IMR-90 (cell line): ENCODE data around the gene GPC6. TPM values are rescaled to one million over a fixed set of nuclear protein-coding genes. Genes with fewer than 3 reads are reported as not detected.

Experiments
- ATAC-seq: fragments of 200-7000 bp; cut with Tn5 transposase; 2 replicates; pipeline ENCODE4 v1.9.1; 2020; ENCODE audit warnings: low read depth, mild to moderate bottlenecking, moderate library complexity
- BruUV-seq: library from RNA; stranded (reverse); fragments of 400-500 nt; replicated peaks from 2 replicates; lab custom pipeline; 2021; lab: Mats Ljungman, UMichigan
- CTCF ChIA-PET: fragments of 300-600 bp; formaldehyde crosslinking; extraction: SDS; loops from one replicate; lab custom pipeline; 2021; ENCODE audit warnings: antibody characterized with exemption; lab: Yijun Ruan, JAX
- POLR2A ChIA-PET: fragments of 300-600 bp; sonication (Branson Sonifier 250); formaldehyde crosslinking; loops from one replicate; lab custom pipeline; 2022; ENCODE audit warnings: antibody characterized with exemption; ENCODE audit not compliant: unreplicated experiment; lab: Charles Lee
- DNase-seq: peaks from one replicate; pipeline ENCODE4 v3.0.0; 2013
- H2AFZ ChIP-seq: replicated peaks from 2 replicates; pipeline ENCODE3; 2013; ENCODE audit warnings: low read length, mild to moderate bottlenecking; ENCODE audit not compliant: poor library complexity
- H2AK5ac ChIP-seq: 2 replicates; pipeline ENCODE4 v1.6.1; 2013; ENCODE audit warnings: low read depth, low read length, inconsistent platforms
- H2AK9ac ChIP-seq: replicated peaks from 2 replicates; pipeline ENCODE3; 2013; ENCODE audit warnings: mild to moderate bottlenecking, low read depth, low read length, moderate library complexity; ENCODE audit not compliant: poor library complexity
- H2BK120ac ChIP-seq: 2 replicates; pipeline ENCODE4 v1.6.1; 2013; ENCODE audit warnings: low read depth, low read length, inconsistent platforms
- H2BK15ac ChIP-seq: 3 replicates; pipeline ENCODE4 v1.6.1; 2013; ENCODE audit warnings: low read depth, low read length, inconsistent platforms
- H2BK20ac ChIP-seq: 2 replicates; pipeline ENCODE4 v1.6.1; 2013; ENCODE audit warnings: low read depth, mild to moderate bottlenecking, inconsistent platforms, low read length, moderate library complexity
- H2BK5ac ChIP-seq: 2 replicates; pipeline ENCODE4 v1.6.1; 2013; ENCODE audit warnings: mild to moderate bottlenecking, low read depth, low read length, inconsistent platforms; ENCODE audit not compliant: poor library complexity, severe bottlenecking
- H3K14ac ChIP-seq: replicated peaks from 2 replicates; pipeline ENCODE4 v1.6.1; 2013; ENCODE audit warnings: low read depth, low read length, inconsistent platforms
- H3K18ac ChIP-seq: 2 replicates; pipeline ENCODE4 v1.6.1; 2013; ENCODE audit warnings: low read depth, low read length, control low read depth
- H3K23ac ChIP-seq: 2 replicates; pipeline ENCODE4 v1.6.1; 2013; ENCODE audit warnings: low read depth, low read length, inconsistent platforms
- H3K27ac ChIP-seq: 2 replicates; pipeline ENCODE4 v1.5.1; 2013; ENCODE audit warnings: mild to moderate bottlenecking, control low read depth, low read length; ENCODE audit not compliant: insufficient read depth
- H3K27me3 ChIP-seq: 2 replicates; pipeline ENCODE4 v1.6.1; 2013; ENCODE audit warnings: low read length; ENCODE audit not compliant: control insufficient read depth, insufficient read depth
- H3K36me3 ChIP-seq: 2 replicates; pipeline ENCODE4 v1.6.1; 2013; ENCODE audit warnings: low read length, mixed read lengths; ENCODE audit not compliant: control insufficient read depth, insufficient read depth
- H3K4ac ChIP-seq: 2 replicates; pipeline ENCODE4 v1.6.1; 2013; ENCODE audit warnings: low read depth, low read length, inconsistent platforms
- H3K4me1 ChIP-seq: 2 replicates; pipeline ENCODE4 v1.6.1; 2013; ENCODE audit warnings: low read length, mixed read lengths; ENCODE audit not compliant: control insufficient read depth, insufficient read depth
- H3K4me2 ChIP-seq: 2 replicates; pipeline ENCODE4 v1.6.1; 2013; ENCODE audit warnings: low read depth, mild to moderate bottlenecking, control low read depth, low read length, moderate library complexity
- H3K4me3 ChIP-seq: 2 replicates; pipeline ENCODE4 v1.5.1; 2013; ENCODE audit warnings: low read depth, mild to moderate bottlenecking, control low read depth, low read length, moderate library complexity; ENCODE audit not compliant: insufficient read depth
- H3K56ac ChIP-seq: 2 replicates; pipeline ENCODE4 v1.6.1; 2013; ENCODE audit warnings: low read length, inconsistent platforms; ENCODE audit not compliant: insufficient read depth; ENCODE audit errors: extremely low read depth
- H3K79me1 ChIP-seq, 2 experiments: 2 replicates each; pipeline ENCODE4 v1.6.1; 2013; ENCODE audit warnings: low read length in 2 of 2, inconsistent platforms in 1 of 2, low read depth in 1 of 2
- H3K9ac ChIP-seq: 2 replicates; pipeline ENCODE4 v1.6.1; 2013; ENCODE audit warnings: low read depth, low read length, control low read depth
- H3K9me1 ChIP-seq: 2 replicates; pipeline ENCODE4 v1.6.1; 2013; ENCODE audit warnings: low read length, inconsistent platforms; ENCODE audit not compliant: insufficient read depth
- H3K9me3 ChIP-seq: 2 replicates; pipeline ENCODE4 v1.6.1; 2013; ENCODE audit warnings: low read length; ENCODE audit not compliant: control insufficient read depth, insufficient read depth
- H4K20me1 ChIP-seq: 2 replicates; pipeline ENCODE4 v1.6.1; 2013; ENCODE audit warnings: low read length, inconsistent platforms; ENCODE audit not compliant: insufficient read depth
- H4K5ac ChIP-seq: 2 replicates; pipeline ENCODE4 v1.6.1; 2013; ENCODE audit warnings: mild to moderate bottlenecking, low read depth, low read length, control low read depth
- H4K8ac ChIP-seq, 2 experiments: 2 replicates each; pipeline ENCODE4 v1.6.1; 2013; ENCODE audit warnings: low read depth in 2 of 2, low read length in 2 of 2, control low read depth in 1 of 2, inconsistent platforms in 1 of 2
- H4K91ac ChIP-seq: 2 replicates; pipeline ENCODE4 v1.6.1; 2013; ENCODE audit warnings: low read depth, low read length, inconsistent platforms; ENCODE audit not compliant: insufficient read depth
- POLR2A ChIP-seq: IDR thresholded peaks from 2 replicates; pipeline ENCODE4 v1.6.1; 2012; ENCODE audit warnings: mild to moderate bottlenecking, low read depth, low read length
- WGBS, 2 experiments: methylation state at CpG; one replicate each; pipeline versions ENCODE4 v1.1.5 to v1.1.7; 2013; ENCODE audit warnings: missing lambda C conversion rate in 2 of 2; ENCODE audit not compliant: insufficient read length in 1 of 2; ENCODE audit errors: extremely low coverage in 2 of 2; 5-methylcytosine and 5-hydroxymethylcytosine counted together
- dilution Hi-C: fragments of 300-500 bp; cut with HindIII; formaldehyde crosslinking; loops from one replicate; pipeline ENCODE4 v1.14.3; 2018; ENCODE audit warnings: low sequenced_read_pairs; ENCODE audit not compliant: unreplicated experiment
- in situ Hi-C: fragments of 300-500 bp; cut with MboI; formaldehyde crosslinking; loops from 3 replicates; pipeline ENCODE4 v1.14.3; 2019; ENCODE audit warnings: low sequenced_read_pairs, inconsistent platforms, mixed read lengths
- intact Hi-C: fragments of 100-400 bp; cut with micrococcal nuclease; formaldehyde crosslinking; loops from 2 replicates; pipeline ENCODE4 v1.10.0; 2022
- polyA plus RNA-seq, 3 experiments: library from polyadenylated mRNA; depleted of rRNA; stranded (reverse); fragments of >200 nt; gene quantifications; 2 replicates each; pipeline ENCODE4 v1.2.3, GENCODE V29; 2012; ENCODE audit warnings: low replicate concordance in 1 of 3
- total RNA-seq: library from RNA; depleted of rRNA; stranded (reverse); fragments of >200 nt; gene quantifications from 2 replicates; pipeline ENCODE4 v1.2.3, GENCODE V29; 2012

The GPC6 gene
- total and polyA plus RNA-seq, 2 of the 4 experiments (the other 2 are of a cell fraction) = 14.9 to 39.4 TPM

- Histone ChIP-seq H2AFZ (no peak overlapping the region), H4K5ac (no peak overlapping the region), H2AK5ac (no peak overlapping the region), H3K4ac (no peak overlapping the region), H4K20me1 (no peaks in the 10 kb centered on the region), H3K56ac (no peak overlapping the region), H3K14ac (no peak overlapping the region), H3K18ac (no peak overlapping the region), H2BK20ac (no peak overlapping the region), H3K23ac (no peak overlapping the region), H3K9ac (no peak overlapping the region), H4K91ac (no peak overlapping the region), H2BK5ac (no peak overlapping the region), H2BK15ac (no peak overlapping the region), H3K4me3 (no peak overlapping the region), H2BK120ac (no peak overlapping the region), H3K79me1 (no peaks in the 10 kb centered on the region; a peak in 1 of 4 replicates), H2AK9ac (no peak overlapping the region), H3K27ac (no peak overlapping the region), H3K9me3 (no peaks in the 10 kb centered on the region), H4K8ac (no peak overlapping the region), H3K9me1 (no peaks in the 10 kb centered on the region; the same call in 1 of the 2 replicates), H3K27me3 (no peaks in the 10 kb centered on the region), H3K4me1 (0 out of 2 replicates have a peak, but pooled peaks cover 3% of the 10 kb centered on the region), H3K4me2 (no peak overlapping the region), H3K36me3 (no peaks in the 10 kb centered on the region)
- TF ChIP-seq POLR2A = no peak
- ChIA-PET CTCF (no interaction called here), POLR2A (no interaction called here)
- dilution Hi-C loops (no loop called here), in situ Hi-C loops (no loop called here), intact Hi-C loops (loop anchor here (1.0 kb wide), 1 partner anchor 131 kb away; no protein-coding TSS in a partner anchor)
- ATAC-seq (no peak), DNase-seq (no peak)
- WGBS, 2 experiments = 100% methylated on average over 2 of the region's 4 CpGs; no CpG with 5 or more reads in 1 of the 2 experiments
- no TSS peak for BruUV-seq
Measured at GRCh38 chr13:93360021-93360420, 133.4 kb downstream of the GPC6 start.
